GM18873 (cell line): ENCODE data around the gene GAS2L1.
"Not testable (repeated sequence)": the region's sequence is repeated elsewhere in the genome, so short reads cannot be mapped to it uniquely, and the experiment has no call there.

Experiments used
- ATAC-seq: cut with Tn5 transposase; IDR thresholded peaks from one replicate; pipeline ENCODE4 v1.9.1; 2021; ENCODE audit warnings: mild to moderate bottlenecking, moderate library complexity, moderate number of reproducible peaks; ENCODE audit not compliant: unreplicated experiment, low FRiP score

Gene GAS2L1

DNA sequence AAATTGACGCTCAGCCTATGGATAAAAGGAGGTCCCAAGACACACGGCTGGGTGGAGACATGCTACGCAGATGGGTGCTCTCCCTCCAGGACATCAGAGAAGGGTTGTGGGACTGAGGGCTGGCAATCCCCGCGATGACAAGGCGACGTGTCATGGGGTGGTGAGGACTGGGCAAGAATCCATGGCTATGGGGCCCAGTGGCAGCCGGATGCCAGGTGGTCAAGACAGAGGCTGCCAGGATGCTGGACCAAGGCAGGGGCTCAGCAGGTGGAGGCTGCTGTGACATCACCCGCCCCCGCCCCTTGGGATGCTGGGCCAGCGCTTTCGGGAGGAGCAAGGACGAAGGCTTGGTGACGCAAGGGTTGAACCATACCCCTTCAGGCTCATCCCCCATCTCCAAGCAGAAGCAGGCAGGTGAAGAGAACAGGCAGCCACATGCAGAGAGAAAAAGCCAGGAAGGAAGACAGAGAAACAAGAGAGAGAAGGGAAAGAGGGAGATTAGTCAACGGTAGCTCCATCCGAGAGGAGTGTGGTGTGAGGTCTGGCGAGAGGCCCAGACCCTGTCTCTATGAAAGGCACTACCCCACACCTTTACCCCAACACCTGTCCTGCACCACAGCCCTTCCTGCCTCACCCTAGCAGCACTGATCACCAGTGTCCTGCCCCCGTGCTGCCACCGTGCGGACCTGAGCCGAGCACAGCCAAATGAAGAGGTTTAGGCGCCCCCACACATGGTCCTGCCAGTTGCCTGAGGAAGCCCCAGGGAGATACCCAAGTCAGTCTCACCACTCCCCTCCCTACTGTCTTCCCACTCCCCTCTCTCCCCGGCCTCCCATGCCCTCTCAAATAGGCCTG lies 33.2 kb downstream of the GAS2L1 start:
- ATAC-seq, result no peak

GRCh38 chr22:29340566-29340965 lies 34.1 kb downstream of the GAS2L1 start:
- ATAC-seq, result no peak

DNA sequence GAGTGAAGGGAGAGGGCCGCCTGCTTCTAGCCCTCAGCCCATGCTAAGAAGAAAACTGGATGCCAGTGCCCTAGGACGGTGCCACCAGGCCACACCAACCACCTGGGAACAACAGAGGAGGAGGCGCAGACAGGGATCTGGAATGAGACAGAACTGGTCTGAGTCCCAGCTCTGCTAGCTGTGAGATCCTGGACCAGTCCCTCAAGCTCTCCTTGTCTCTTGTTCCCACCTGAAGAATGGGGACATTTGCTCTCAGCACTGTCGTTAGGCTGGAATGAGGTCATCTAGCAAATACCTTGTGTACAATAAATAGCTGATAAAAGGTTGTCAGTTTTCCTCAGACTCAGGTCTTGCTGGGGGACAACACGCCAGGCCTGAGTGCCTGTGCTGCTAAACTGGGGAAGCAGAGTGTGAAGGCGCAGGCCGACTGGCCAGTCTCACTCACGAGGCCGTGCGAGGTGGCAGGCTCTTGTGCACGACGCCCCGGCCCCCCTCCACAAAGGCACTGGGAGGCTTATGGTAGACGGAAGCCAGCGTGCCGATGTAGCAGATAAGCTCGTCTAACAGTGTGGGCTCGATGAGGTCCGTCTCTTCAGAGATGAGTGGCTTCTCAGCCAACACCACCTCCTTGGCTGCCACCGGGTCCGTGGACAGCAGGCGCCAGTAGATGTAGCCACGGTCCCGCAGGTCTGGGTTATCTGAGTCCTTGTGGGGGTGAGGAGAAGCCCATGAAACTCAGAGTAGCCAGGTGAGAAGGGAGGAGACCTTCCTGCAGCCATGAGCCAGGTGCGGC lies 34.8 kb downstream of the GAS2L1 start:
- no peak for ATAC-seq

DNA sequence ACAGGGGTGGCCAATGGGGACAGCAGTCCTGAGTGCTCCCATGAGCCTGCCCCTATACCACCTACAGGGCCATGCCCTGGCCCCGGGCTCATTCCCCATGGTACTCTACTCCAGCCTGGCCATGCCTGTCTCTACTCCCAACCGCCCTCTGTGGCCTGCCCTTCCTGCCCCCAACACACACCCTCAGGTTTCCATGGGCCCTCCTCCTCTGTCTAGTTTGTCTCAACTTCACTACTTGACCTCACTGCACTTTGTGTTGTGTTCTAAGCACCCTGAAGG lies 35.3 kb downstream of the GAS2L1 start:
- no peak for ATAC-seq

GRCh38 chr22:29342177-29342576 lies 35.7 kb downstream of the GAS2L1 start:
- no peak for ATAC-seq

DNA sequence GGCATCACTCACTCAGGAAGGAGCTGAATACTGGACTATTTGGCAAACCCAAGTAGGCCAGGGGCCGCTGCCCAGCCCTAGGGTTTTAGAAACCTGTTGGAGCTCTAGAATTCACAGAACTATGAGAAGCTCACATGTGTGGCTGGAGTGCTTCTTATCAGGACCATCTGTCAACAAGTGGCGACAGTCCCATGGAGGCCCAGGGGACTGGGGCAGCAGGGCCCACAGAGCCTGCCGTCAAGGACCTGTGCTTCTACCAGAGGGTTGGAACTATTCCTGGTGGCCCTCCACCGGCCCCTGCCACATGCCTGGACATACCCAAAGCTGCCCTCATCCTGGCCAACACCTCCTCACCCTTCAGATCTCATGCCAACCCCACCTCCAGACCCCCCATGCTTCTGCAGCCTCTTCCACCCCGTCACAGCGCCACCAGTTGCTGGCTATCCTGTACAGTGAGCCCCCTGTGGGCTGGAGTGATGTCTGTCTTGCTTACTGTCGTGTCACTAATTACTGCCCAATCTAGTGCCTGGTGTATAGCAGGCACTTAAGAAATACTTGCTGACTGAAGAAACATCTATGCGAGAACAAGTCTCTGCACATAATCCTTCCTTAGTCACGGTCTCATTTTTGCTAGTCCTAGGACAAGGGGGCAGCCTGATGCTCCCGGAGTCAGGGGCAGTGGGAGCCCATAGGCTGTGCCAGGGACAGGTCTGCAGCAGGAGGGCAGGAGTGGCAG lies 36.3 kb downstream of the GAS2L1 start:
- no peak for ATAC-seq

DNA sequence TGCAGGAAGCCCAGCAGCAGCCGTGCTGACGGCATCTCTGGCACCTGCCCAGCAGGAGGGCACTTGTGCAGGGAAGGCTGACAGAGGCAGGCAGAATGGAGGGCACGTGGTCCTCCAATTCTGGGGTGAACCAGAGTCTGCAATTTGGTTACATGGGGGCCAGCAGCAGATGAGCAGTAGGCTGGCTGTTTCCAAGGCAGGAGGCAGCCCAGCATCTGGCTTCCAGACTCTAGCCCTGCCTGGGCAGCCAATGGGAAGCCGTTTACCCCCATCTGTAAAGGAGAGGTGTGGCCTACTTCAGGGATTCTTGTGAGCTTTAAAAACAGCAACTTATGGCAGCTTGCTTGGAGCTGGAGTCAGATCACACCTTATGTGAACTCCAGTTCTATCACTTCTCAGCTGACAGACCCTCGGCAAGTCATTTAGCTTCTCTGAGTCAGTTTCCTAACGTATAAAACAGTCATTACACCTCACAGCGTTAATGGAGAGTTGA lies 36.9 kb downstream of the GAS2L1 start:
- no peak for ATAC-seq

GRCh38 chr22:29344137-29344536 lies 37.7 kb downstream of the GAS2L1 start:
- ATAC-seq, result no peak

DNA sequence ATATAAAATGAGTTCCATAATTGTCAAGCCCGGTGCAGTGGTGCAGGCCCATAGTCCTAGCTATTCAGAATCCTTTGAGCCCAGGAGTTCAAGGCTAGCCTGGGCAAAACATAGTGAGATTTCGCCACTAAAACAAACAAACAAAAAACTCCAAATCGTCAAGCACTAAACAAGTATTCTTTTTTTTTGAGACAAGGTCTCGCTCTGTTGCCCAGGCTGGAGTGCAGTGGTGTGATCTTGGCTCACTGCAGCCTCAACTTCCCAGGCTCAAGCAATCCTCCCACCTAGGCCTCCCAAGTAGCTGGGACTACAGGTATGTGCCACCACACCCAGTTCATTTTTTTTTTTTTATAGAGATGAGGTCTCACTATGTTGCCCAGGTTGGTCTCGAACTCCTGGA lies 38.4 kb downstream of the GAS2L1 start:
- ATAC-seq, result not testable (repeated sequence)

GRCh38 chr22:29345932-29346331 lies 39.5 kb downstream of the GAS2L1 start:
- no peak for ATAC-seq

GRCh38 chr22:29346659-29347058 lies 40.2 kb downstream of the GAS2L1 start:
- no peak for ATAC-seq

DNA sequence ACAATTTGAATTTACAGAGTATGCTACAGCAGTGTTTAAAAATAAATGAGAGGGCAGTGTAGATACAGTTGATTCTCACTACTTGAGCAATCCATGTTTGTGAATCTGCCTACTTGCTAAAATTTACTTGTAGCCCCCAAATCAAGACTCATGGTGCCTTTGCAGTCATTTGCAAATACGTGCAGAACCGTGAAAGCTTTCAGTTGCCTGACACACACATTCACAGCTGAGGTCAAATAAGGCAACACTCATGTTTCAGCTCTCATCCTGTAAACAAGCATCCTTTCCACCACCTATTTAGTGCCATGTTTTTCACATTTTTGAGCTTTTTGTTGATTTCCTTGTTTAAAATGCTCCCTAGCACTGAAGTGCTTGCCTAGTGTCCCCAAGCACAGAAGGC lies 41.6 kb downstream of the GAS2L1 start:
- no peak for ATAC-seq

DNA sequence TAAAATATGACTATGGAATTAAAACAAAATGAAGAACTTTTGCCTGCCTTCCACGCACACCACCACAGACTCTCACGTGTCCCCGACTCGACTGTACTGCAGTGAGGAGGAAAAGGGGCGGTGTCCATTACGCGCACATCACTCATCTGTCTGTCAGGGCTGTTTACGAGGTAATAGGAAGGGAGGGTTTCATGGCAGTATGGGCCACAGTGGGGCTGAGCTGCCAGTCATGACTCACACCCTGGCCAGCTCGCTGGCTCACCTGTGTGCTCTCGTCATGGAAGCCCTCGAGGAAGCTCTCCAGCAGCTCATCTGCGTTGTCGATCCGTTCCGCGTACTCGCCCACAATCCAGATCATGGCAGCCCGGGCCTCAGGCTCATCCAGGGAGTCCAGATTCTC lies 42.5 kb downstream of the GAS2L1 start:
- no peak for ATAC-seq

- ATAC-seq, result no peak
These were observed 44.6 kb downstream of the GAS2L1 start for GRCh38 chr22:29351042-29351441.

- no peak for ATAC-seq
These were observed 45.4 kb downstream of the GAS2L1 start for GRCh38 chr22:29351891-29352290.

DNA sequence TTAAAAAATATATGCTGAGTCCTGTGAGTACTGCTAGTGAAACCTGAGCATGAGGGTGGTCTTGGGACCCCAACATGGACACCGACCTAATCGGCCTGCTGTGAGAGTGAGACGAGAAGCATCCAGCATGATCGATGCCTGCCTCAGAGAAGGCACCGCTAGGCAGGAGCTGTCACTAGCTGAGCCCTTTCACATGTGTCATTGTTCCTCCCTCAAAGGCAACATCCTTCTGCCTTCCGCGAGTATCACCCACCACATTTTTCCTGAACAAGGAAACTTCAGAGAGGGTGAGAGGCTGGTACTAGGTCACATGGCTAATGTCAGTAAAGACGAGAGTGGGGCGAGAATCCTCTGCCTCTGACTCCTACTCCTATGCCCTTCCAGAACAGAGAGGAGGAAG lies 46.3 kb downstream of the GAS2L1 start:
- no peak for ATAC-seq

- ATAC-seq, result no peak
These were observed 46.8 kb downstream of the GAS2L1 start for GRCh38 chr22:29353286-29353685.

DNA sequence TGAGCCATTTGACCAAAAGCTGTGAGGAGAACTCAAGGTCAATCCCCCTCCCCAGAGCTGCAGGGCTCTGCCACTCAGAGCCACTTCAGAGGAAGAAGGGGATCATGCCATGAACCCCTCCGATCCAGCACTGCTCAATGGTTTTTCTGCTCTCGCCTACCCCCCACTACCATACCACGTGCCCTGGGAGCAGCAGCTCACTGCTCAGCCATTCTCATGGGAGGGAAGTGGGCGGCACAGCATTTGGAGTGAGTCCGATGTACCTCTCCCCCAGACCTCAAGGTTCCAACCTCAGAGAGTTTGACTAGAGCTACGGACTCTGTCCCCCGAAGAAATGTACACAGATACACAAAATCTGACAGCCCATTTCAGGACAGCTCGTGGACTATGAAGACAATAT lies 47.4 kb downstream of the GAS2L1 start:
- no peak for ATAC-seq

- not testable (repeated sequence) for ATAC-seq
These were observed 50.9 kb downstream of the GAS2L1 start for GRCh38 chr22:29357193-29357890.

GRCh38 chr22:29359469-29359868 lies 53.0 kb downstream of the GAS2L1 start:
- ATAC-seq, result no peak
